ENCODE measurements around the gene RUFY4.
"Not testable (repeated sequence)": the region's sequence is repeated elsewhere in the genome, so short reads cannot be mapped to it uniquely, and the experiment has no call there.

GRCh38 chr2:218044599-218044998 is 24.5 kb upstream of the RUFY4 start:
- TF ChIP-seq, protein P1, sequence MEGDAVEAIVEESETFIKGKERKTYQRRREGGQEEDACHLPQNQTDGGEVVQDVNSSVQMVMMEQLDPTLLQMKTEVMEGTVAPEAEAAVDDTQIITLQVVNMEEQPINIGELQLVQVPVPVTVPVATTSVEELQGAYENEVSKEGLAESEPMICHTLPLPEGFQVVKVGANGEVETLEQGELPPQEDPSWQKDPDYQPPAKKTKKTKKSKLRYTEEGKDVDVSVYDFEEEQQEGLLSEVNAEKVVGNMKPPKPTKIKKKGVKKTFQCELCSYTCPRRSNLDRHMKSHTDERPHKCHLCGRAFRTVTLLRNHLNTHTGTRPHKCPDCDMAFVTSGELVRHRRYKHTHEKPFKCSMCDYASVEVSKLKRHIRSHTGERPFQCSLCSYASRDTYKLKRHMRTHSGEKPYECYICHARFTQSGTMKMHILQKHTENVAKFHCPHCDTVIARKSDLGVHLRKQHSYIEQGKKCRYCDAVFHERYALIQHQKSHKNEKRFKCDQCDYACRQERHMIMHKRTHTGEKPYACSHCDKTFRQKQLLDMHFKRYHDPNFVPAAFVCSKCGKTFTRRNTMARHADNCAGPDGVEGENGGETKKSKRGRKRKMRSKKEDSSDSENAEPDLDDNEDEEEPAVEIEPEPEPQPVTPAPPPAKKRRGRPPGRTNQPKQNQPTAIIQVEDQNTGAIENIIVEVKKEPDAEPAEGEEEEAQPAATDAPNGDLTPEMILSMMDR (conservative IDR thresholded peaks at IDR 0.05; ENCODE audit: low read depth in 2 of 2), result not testable (repeated sequence)
- not testable (repeated sequence) for TF ChIP-seq POLR2AphosphoS5 (IDR thresholded peaks at IDR 0.05; ENCODE audit: low read depth); EZH2 (IDR thresholded peaks at IDR 0.05; ENCODE audit: low read depth, unreplicated experiment); CREB1 (CRISPR knock-in tag; IDR thresholded peaks at IDR 0.05; ENCODE audit: low read depth); EZH2phosphoT487 (IDR thresholded peaks at IDR 0.05; ENCODE audit: unreplicated experiment); NANOG (IDR thresholded peaks at IDR 0.05; ENCODE audit: borderline replicate concordance)

Data from GM23338 (cell line).